Measurements from ENCODE around the gene SHISA9.

- TF ChIP-seq POLR2A (IDR thresholded peaks at IDR 0.05) (no peak), CTCF (IDR thresholded peaks at IDR 0.05) (no peak)
Observed at GRCh38 chr16:13254998-13255614, 353.7 kb downstream of the SHISA9 start.
